WERI-Rb-1 (cell line): ENCODE data around the gene MOGAT1.

Experiments
- DNase-seq: peaks from one replicate; pipeline ENCODE4 v3.0.0-alpha.2; 2020
- H3K27ac ChIP-seq: fragments of 250-450 bp; sonication (Bioruptor Pico); 2 replicates; pipeline ENCODE4 v1.5.1; 2020; ENCODE audit warnings: mild to moderate bottlenecking, moderate library complexity
- H3K27me3 ChIP-seq: fragments of 250-450 bp; sonication (Bioruptor Pico); 2 replicates; pipeline ENCODE4 v1.5.1; 2021; ENCODE audit warnings: mild to moderate bottlenecking, low read depth, moderate library complexity; ENCODE audit not compliant: insufficient read depth, severe bottlenecking
- H3K36me3 ChIP-seq: fragments of 250-450 bp; sonication (Bioruptor Pico); 2 replicates; pipeline ENCODE4 v1.5.1; 2020; ENCODE audit warnings: mild to moderate bottlenecking, moderate library complexity
- H3K4me3 ChIP-seq: 2 replicates; pipeline ENCODE4 v1.5.1; 2011; ENCODE audit warnings: low read depth, mild to moderate bottlenecking, control low read depth, low read length
- H3K9me3 ChIP-seq: fragments of 250-450 bp; sonication (Bioruptor Pico); 2 replicates; pipeline ENCODE4 v1.5.1; 2021; ENCODE audit warnings: mild to moderate bottlenecking, moderate library complexity; ENCODE audit not compliant: severe bottlenecking
- TF ChIP-seq, protein P1 (sequence below): IDR thresholded peaks from 2 replicates; pipeline ENCODE4 v1.5.1; 2011; ENCODE audit warnings: low read depth, mild to moderate bottlenecking, control low read depth, inconsistent platforms, low read length

Gene MOGAT1

DNA sequence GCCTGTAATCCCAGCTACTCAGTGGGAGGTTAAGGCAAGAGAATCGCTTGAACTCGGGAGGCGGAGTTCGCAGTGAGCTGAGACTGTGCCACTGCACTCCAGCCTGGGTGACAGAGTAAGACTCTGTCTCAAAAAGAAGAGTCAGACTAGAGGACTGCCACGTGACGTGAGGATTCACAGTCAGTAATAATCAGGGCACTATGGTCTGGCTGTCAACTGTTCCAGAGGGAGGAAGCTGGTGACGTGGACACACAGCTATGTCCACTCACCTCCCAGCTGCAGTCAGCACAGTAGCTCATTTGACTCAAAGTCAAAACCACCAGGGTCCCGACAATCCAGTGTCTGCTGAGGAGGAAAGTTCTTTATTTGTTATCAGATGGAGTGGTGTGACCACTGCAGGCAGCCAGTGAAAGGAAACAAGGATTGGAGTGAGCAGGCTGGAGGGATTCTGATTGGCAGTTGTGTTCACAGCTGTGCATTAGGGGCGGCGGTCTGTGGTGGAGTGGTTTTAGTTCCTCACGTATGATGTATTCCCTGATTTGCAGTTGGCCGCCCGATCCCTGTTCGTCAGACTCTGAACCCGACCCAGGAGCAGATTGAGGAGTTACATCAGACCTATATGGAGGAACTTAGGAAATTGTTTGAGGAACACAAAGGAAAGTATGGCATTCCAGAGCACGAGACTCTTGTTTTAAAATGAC lies 37.9 kb downstream of the MOGAT1 start:
- peak; percentile 14 for DNase-seq
- Histone ChIP-seq H3K9me3 (no peaks in the 10 kb centered on the region), H3K36me3 (no peaks in the 10 kb centered on the region), H3K4me3 (no peak overlapping the region), H3K27me3 (no peaks in the 10 kb centered on the region), H3K27ac (no peak overlapping the region)
- TF ChIP-seq, protein P1, sequence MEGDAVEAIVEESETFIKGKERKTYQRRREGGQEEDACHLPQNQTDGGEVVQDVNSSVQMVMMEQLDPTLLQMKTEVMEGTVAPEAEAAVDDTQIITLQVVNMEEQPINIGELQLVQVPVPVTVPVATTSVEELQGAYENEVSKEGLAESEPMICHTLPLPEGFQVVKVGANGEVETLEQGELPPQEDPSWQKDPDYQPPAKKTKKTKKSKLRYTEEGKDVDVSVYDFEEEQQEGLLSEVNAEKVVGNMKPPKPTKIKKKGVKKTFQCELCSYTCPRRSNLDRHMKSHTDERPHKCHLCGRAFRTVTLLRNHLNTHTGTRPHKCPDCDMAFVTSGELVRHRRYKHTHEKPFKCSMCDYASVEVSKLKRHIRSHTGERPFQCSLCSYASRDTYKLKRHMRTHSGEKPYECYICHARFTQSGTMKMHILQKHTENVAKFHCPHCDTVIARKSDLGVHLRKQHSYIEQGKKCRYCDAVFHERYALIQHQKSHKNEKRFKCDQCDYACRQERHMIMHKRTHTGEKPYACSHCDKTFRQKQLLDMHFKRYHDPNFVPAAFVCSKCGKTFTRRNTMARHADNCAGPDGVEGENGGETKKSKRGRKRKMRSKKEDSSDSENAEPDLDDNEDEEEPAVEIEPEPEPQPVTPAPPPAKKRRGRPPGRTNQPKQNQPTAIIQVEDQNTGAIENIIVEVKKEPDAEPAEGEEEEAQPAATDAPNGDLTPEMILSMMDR = no peak

DNA sequence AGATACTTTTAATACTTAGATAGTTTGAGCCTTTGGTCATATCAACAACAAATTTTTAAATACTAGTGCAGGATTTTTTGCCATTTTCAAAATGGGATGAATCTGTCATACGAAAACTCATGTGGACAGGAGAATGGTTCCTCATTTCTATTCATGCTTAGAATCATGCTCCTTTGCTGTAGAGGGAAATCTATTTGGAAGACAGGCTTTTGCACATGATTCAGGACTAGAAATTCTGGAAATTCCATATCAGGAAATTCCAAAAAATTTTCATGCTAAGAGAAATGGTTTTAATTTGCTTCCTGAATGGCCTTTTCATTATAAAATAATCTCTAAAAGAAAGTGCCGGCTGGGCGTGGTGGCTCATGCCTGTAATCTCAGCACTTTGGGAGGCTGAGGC lies 39.3 kb downstream of the MOGAT1 start:
- H3K4me3 ChIP-seq = no peak overlapping the region
- H3K27me3 ChIP-seq = no peaks in the 10 kb centered on the region
- H3K36me3 ChIP-seq = no peaks in the 10 kb centered on the region
- H3K27ac ChIP-seq = no peak overlapping the region
- H3K9me3 ChIP-seq = no peaks in the 10 kb centered on the region
- DNase-seq = no peak
- TF ChIP-seq, protein P1 = no peak

DNA sequence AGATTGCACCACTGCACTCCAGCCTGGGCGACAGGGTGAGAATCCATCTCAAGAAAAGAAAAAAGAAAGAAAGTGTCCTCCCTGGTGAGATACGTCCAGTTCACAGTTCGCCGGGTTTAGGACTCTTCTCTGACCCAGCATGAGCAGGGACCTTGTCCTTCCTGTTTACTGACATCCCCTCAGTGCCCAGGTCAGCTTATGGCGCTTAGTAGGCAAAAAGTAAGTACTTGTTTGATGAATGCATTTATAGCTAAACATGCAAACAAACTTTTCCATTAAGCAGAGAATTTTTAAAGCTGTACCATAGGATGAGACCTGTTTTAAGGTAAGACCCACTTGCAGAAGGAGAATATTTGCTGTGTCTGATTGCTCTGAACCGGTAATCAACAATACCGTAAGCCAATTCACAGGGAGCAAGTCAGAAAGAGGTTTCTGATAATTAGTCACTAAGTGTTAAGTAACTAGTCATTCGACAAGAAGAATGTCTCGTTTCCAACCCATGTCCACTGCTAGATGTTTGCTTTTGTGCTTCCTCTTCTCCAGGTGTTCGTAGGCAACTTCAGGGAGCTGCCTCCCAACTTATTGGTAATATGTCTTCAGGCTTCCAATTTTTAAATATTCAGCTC lies 40.0 kb downstream of the MOGAT1 start:
- TF ChIP-seq, protein P1 = no peak
- Histone ChIP-seq H3K36me3 (no peaks in the 10 kb centered on the region), H3K27me3 (no peaks in the 10 kb centered on the region), H3K27ac (no peak overlapping the region), H3K9me3 (no peaks in the 10 kb centered on the region), H3K4me3 (no peak overlapping the region)
- DNase-seq = no peak

DNA sequence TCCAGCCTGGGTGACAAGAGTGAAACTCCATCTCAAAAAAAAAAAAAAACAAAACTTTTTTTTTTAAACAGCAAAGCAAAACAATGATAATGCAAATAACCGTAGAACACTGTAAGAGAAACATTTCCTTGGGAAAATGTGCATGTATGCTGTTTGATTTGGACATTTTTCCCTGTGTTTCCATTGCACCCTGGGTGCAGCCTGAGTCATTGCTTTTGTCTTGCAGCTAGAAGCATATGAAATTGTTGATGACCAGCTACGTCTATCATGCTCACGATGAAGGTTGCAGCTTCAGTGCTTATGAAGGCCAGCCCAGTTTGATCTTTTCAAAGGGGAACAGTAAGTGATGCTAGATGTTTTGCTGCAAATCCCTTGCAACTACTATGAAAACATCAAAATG lies 41.5 kb downstream of the MOGAT1 start:
- Histone ChIP-seq H3K9me3 (no peaks in the 10 kb centered on the region), H3K27me3 (no peaks in the 10 kb centered on the region), H3K27ac (no peak overlapping the region), H3K4me3 (no peak overlapping the region), H3K36me3 (no peaks in the 10 kb centered on the region)
- no peak for DNase-seq
- TF ChIP-seq, protein P1 = no peak

DNA sequence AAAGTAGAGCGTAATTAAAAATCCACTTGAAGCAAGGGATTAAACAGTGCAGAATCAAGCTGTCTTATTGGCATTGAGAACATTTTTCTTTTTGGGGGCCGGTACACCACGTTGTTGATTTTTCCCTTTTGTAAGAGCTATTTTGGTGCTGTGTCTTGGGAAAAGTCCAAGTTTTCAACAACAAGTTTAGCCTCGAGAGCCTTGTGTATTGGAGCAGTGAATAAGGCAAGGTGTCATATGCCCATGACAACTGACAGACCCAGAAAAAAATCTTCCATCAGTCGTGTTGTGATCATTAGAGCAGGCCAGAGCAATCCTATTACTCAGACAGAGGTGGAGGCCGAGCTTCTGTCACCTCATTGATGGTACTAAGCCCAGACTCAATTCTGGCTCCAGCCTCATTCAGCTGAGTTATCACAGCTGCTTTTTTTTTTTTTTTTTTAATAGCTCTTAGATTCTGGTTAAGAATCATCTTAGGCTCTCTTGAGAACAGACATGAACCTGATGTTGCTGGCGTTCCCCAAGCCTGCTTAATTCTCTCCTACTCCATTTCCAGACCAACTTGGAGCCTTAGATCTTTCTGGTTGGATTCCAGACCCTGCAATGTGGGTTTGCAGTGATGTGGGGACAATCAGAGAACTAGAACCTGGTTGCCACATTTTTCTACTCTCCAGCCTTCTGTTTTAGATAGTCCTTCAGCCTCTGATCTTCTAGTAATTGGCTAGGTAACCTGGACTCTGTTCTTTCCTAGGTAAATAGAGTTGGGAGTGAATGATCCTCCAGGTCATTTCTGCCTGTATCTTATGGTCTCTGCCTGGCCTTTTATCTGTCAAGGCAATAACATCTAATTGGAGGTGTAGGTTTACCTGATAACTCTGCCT lies 43.1 kb downstream of the MOGAT1 start:
- H3K27ac ChIP-seq = no peak overlapping the region
- TF ChIP-seq, protein P1 = no peak
- H3K36me3 ChIP-seq = no peaks in the 10 kb centered on the region
- no peak overlapping the region for H3K4me3 ChIP-seq
- H3K9me3 ChIP-seq = no peaks in the 10 kb centered on the region
- DNase-seq = peak; percentile 13
- no peaks in the 10 kb centered on the region for H3K27me3 ChIP-seq
